ENCODE measurements around the gene SPINT1. TPM values are rescaled to one million over a fixed set of nuclear protein-coding genes. Genes with fewer than 3 reads are reported as not detected.

Gene SPINT1
- total RNA-seq, 1 donor from 2014 or later, result 96.8 TPM

GRCh38 chr15:40873694-40874561, 30.1 kb downstream of the SPINT1 start, which contains the start of gene RHOV:
Gene RHOV (minus strand): TSS chr15:40874234. CDS start chr15:40874139, 95 bp downstream.
- peak; percentile 35 for TF ChIP-seq CTCF (IDR thresholded peaks at IDR 0.05)
- Histone ChIP-seq H3K36me3 (no peaks in the 10 kb centered on the region), H3K4me1 (peaks cover 10% of the 10 kb centered on the region), H3K4me3 (peak within 1 kb of the TSS; percentile 52), H3K9me3 (no peaks in the 10 kb centered on the region), H3K27ac (no peak within 1 kb of the TSS), H3K27me3 (peaks cover 6% of the 10 kb centered on the region)
- ATAC-seq (peak; percentile 85), DNase-seq (peak; percentile 83)
- intact Hi-C loops (cut with DNase I), result no loop called here

GRCh38 chr15:40875991-40876730, 32.3 kb downstream of the SPINT1 start:
- H3K9me3 ChIP-seq, result no peaks in the 10 kb centered on the region
- H3K4me3 ChIP-seq, result no peak overlapping the region
- ATAC-seq (no peak), DNase-seq (no peak)
- TF ChIP-seq CTCF (IDR thresholded peaks at IDR 0.05), result no peak
- intact Hi-C loops (cut with DNase I), result no loop called here
- H3K27ac ChIP-seq, result no peak overlapping the region
- peaks cover 6% of the 10 kb centered on the region for H3K27me3 ChIP-seq
- H3K4me1 ChIP-seq, result peaks cover 10% of the 10 kb centered on the region
- H3K36me3 ChIP-seq, result no peaks in the 10 kb centered on the region

- Histone ChIP-seq H3K9me3 (no peaks in the 10 kb centered on the region), H3K36me3 (no peaks in the 10 kb centered on the region), H3K27me3 (peaks cover 5% of the 10 kb centered on the region), H3K4me3 (no peak overlapping the region), H3K4me1 (peaks cover 10% of the 10 kb centered on the region), H3K27ac (no peak overlapping the region)
- intact Hi-C loops (cut with DNase I), result no loop called here
- no peak for ATAC-seq
- no peak for TF ChIP-seq CTCF (IDR thresholded peaks at IDR 0.05)
- no peak for DNase-seq
Observed at GRCh38 chr15:40877694-40878093, 33.8 kb downstream of the SPINT1 start.

- H3K27me3 ChIP-seq, result no peaks in the 10 kb centered on the region
- intact Hi-C loops (cut with DNase I), result no loop called here
- no peak for DNase-seq
- ATAC-seq, result peak; percentile 82
- H3K9me3 ChIP-seq, result no peaks in the 10 kb centered on the region
- no peak overlapping the region for H3K4me3 ChIP-seq
- H3K36me3 ChIP-seq, result no peaks in the 10 kb centered on the region
- no peak overlapping the region for H3K27ac ChIP-seq
- TF ChIP-seq CTCF (IDR thresholded peaks at IDR 0.05), result no peak
- peaks cover 3% of the 10 kb centered on the region for H3K4me1 ChIP-seq
Observed at GRCh38 chr15:40878785-40879184, 34.9 kb downstream of the SPINT1 start.

GRCh38 chr15:40879609-40880008, 35.8 kb downstream of the SPINT1 start:
- ATAC-seq, result peak; percentile 28
- intact Hi-C loops (cut with DNase I), result no loop called here
- no peak overlapping the region for H3K4me3 ChIP-seq
- no peak for TF ChIP-seq CTCF (IDR thresholded peaks at IDR 0.05)
- H3K27ac ChIP-seq, result no peak overlapping the region
- H3K4me1 ChIP-seq, result no peaks in the 10 kb centered on the region
- H3K9me3 ChIP-seq, result no peaks in the 10 kb centered on the region
- no peaks in the 10 kb centered on the region for H3K27me3 ChIP-seq
- DNase-seq, result no peak
- no peaks in the 10 kb centered on the region for H3K36me3 ChIP-seq
